ENCODE measurements around the gene KCNMA1. TPM values are rescaled to one million over a fixed set of nuclear protein-coding genes. Genes with fewer than 3 reads are reported as not detected.
A peak's percentile ranks its signal among the peaks of the same experiment; 100 is the strongest.

KCNMA1 gene
- total and polyA plus RNA-seq, 8 donors, result 2.8 to 21.1 (median 4.3) TPM

GRCh38 chr10:76858721-76859120 is 778.9 kb downstream of the KCNMA1 start:
- no peaks in the 10 kb centered on the region for H3K36me3 ChIP-seq
- intact Hi-C loops (cut with DNase I), result no loop called here
- no peak for TF ChIP-seq CTCF (IDR thresholded peaks at IDR 0.05)
- no peaks in the 10 kb centered on the region for H3K27me3 ChIP-seq
- no peaks in the 10 kb centered on the region for H3K9me3 ChIP-seq
- ATAC-seq (no peak), DNase-seq (no peak)
- no peak overlapping the region for H3K4me3 ChIP-seq
- no peak overlapping the region for H3K27ac ChIP-seq
- no peaks in the 10 kb centered on the region for H3K4me1 ChIP-seq

GRCh38 chr10:76840802-76841201 is 796.8 kb downstream of the KCNMA1 start:
- H3K27me3 ChIP-seq, result no peaks in the 10 kb centered on the region
- DNase-seq, result no peak

GRCh38 chr10:76839276-76839675 is 798.3 kb downstream of the KCNMA1 start:
- ATAC-seq (no peak), DNase-seq (peak in 1 of 4 donors; percentile 28)
- no peak for TF ChIP-seq CTCF (IDR thresholded peaks at IDR 0.05)
- Histone ChIP-seq H3K4me1 (no peaks in the 10 kb centered on the region), H3K4me3 (no peak overlapping the region), H3K27ac (no peak overlapping the region), H3K27me3 (no peaks in the 10 kb centered on the region), H3K36me3 (no peaks in the 10 kb centered on the region), H3K9me3 (no peaks in the 10 kb centered on the region)
- intact Hi-C loops (cut with DNase I), result no loop called here

More at GRCh38 chr10:76840802-76841201, 796.8 kb downstream of the KCNMA1 start:
- intact Hi-C loops (cut with DNase I), result no loop called here
- Histone ChIP-seq H3K4me3 (no peak overlapping the region), H3K36me3 (no peaks in the 10 kb centered on the region), H3K9me3 (peaks cover 0 to under 1% of the 10 kb centered on the region in 2 donors), H3K4me1 (no peaks in the 10 kb centered on the region), H3K27ac (no peak overlapping the region)
- ATAC-seq, result no peak
- no peak for TF ChIP-seq CTCF (IDR thresholded peaks at IDR 0.05)

GRCh38 chr10:76830218-76830617 is 807.4 kb downstream of the KCNMA1 start:
- Histone ChIP-seq H3K9me3 (no peaks in the 10 kb centered on the region), H3K27me3 (no peaks in the 10 kb centered on the region), H3K36me3 (no peaks in the 10 kb centered on the region), H3K4me3 (no peak overlapping the region), H3K4me1 (no peaks in the 10 kb centered on the region), H3K27ac (no peak overlapping the region)
- intact Hi-C loops (cut with DNase I), result no loop called here
- ATAC-seq (no peak), DNase-seq (no peak)
- no peak for TF ChIP-seq CTCF (IDR thresholded peaks at IDR 0.05)

GRCh38 chr10:76829724-76830123 is 807.9 kb downstream of the KCNMA1 start:
- intact Hi-C loops (cut with DNase I), result no loop called here

More at GRCh38 chr10:76829724-76830123, 807.9 kb downstream of the KCNMA1 start:
- TF ChIP-seq CTCF (IDR thresholded peaks at IDR 0.05), result no peak
- Histone ChIP-seq H3K27me3 (no peaks in the 10 kb centered on the region), H3K36me3 (no peaks in the 10 kb centered on the region), H3K27ac (no peak overlapping the region), H3K4me3 (no peak overlapping the region), H3K9me3 (no peaks in the 10 kb centered on the region), H3K4me1 (no peaks in the 10 kb centered on the region)
- no peak for ATAC-seq
- no peak for DNase-seq

All from left lung (tissue), 10 donors.